SU-DHL-6 (cell line): Measurements from ENCODE around the gene CELA3B.

Experiments used
- EZH2phosphoT487 ChIP-seq: fragments of 200-600 bp; sonication (generic), shearing (Covaris generic); conservative IDR thresholded peaks from 2 replicates; pipeline ENCODE4 v1.6.1; 2018; ENCODE audit warnings: mild to moderate bottlenecking, antibody characterized with exemption, low read length, moderate library complexity, mixed read lengths
- TF ChIP-seq, protein P1 (sequence below): fragments of 200-600 bp; sonication (generic); IDR thresholded peaks from one replicate; pipeline ENCODE4 v1.5.1; 2017; ENCODE audit warnings: antibody characterized with exemption, mild to moderate bottlenecking, low read length, moderate library complexity; ENCODE audit not compliant: insufficient read depth, poor library complexity, severe bottlenecking

DNA sequence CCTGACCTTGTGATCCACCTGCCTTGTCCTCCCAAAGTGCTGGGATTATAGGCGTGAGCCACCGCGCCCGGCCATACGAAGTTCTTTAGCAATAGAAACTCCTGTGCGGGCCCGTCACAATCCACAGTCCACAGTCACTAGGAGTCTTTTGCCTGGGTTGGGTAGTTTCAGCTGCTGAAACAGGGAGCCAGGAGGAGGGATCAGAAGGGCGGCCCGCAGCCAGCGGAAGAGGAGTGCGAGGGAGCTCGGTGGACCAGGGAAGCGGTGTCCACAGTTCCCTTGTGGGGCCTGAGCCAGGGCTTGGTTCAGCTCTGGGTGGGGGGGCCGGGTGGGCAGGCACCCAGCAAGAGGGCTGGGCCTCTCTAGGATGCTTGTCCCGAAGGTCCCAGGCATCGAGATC lies 21.8 kb upstream of the CELA3B start:
- TF ChIP-seq, protein P1, sequence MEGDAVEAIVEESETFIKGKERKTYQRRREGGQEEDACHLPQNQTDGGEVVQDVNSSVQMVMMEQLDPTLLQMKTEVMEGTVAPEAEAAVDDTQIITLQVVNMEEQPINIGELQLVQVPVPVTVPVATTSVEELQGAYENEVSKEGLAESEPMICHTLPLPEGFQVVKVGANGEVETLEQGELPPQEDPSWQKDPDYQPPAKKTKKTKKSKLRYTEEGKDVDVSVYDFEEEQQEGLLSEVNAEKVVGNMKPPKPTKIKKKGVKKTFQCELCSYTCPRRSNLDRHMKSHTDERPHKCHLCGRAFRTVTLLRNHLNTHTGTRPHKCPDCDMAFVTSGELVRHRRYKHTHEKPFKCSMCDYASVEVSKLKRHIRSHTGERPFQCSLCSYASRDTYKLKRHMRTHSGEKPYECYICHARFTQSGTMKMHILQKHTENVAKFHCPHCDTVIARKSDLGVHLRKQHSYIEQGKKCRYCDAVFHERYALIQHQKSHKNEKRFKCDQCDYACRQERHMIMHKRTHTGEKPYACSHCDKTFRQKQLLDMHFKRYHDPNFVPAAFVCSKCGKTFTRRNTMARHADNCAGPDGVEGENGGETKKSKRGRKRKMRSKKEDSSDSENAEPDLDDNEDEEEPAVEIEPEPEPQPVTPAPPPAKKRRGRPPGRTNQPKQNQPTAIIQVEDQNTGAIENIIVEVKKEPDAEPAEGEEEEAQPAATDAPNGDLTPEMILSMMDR, result no peak
- no peak for TF ChIP-seq EZH2phosphoT487
